Tibial artery (tissue), 4 donors: Measurements from ENCODE around the gene YRDC.
A peak's percentile ranks its signal among the peaks of the same experiment; 100 is the strongest.

Experiments
- DNase-seq, 2 donors: peaks; one replicate each; pipeline ENCODE4 v3.0.0-alpha.2; 2019
- H3K27ac ChIP-seq, 2 donors: fragments of 200-600 bp; sonication (generic) in 1 of 2; 1 replicate in 1 of 2; 2 replicates in 1 of 2; pipeline ENCODE4 v1.5.1; 2018 to 2019; ENCODE audit warnings: mild to moderate bottlenecking in 1 of 2
- H3K27me3 ChIP-seq, 2 donors: fragments of 200-600 bp; sonication (generic) in 1 of 2; one replicate each; pipeline versions ENCODE4 v1.5.1 to v1.6.0; 2016 to 2019
- H3K36me3 ChIP-seq, 3 donors: fragments of 200-600 bp; sonication (generic) in 2 of 3; one replicate each; pipeline ENCODE4 v1.5.1; 2016 to 2019; ENCODE audit warnings: mild to moderate bottlenecking in 2 of 3
- H3K4me1 ChIP-seq, 4 donors: fragments of 200-600 bp; sonication (generic) in 2 of 4; 1 replicate in 3 of 4; 2 replicates in 1 of 4; pipeline ENCODE4 v1.5.1; 2016 to 2019
- H3K4me3 ChIP-seq, 2 donors: fragments of 200-600 bp; sonication (generic) in 1 of 2; 1 replicate in 1 of 2; 2 replicates in 1 of 2; pipeline ENCODE4 v1.5.1; 2018 to 2019; ENCODE audit warnings: mild to moderate bottlenecking in 2 of 2
- H3K9me3 ChIP-seq, 3 donors: fragments of 200-600 bp; sonication (generic) in 1 of 3; one replicate each; pipeline ENCODE4 v1.5.1; 2016 to 2019
- CTCF ChIP-seq, 2 experiments: fragments of 200-600 bp in 1 of 2; fragments of 450-650 bp in 1 of 2; IDR thresholded peaks; one replicate each; pipeline ENCODE4 v1.5.1; 2017 to 2019; ENCODE audit warnings: antibody characterized with exemption in 2 of 2, mild to moderate bottlenecking in 1 of 2, moderate library complexity in 1 of 2
- intact Hi-C: fragments of 100-400 bp; cut with DNase I; formaldehyde crosslinking; loops from one replicate; pipeline ENCODE4 v1.15.0; 2023; ENCODE audit warnings: low total_unique reads

YRDC gene

GRCh38 chr1:37759451-37759850 lies 48.6 kb downstream of the YRDC start:
- intact Hi-C loops = no loop called here
- Histone ChIP-seq H3K9me3 (no peaks in the 10 kb centered on the region), H3K27ac (no peak overlapping the region), H3K36me3 (no peaks in the 10 kb centered on the region), H3K4me3 (no peak overlapping the region), H3K4me1 (no peaks in the 10 kb centered on the region), H3K27me3 (peaks cover 0 to 73% of the 10 kb centered on the region in 2 donors)
- no peak for TF ChIP-seq CTCF (IDR thresholded peaks at IDR 0.05)
- DNase-seq = no peak

- H3K27me3 ChIP-seq = peaks cover 0 to 74% of the 10 kb centered on the region in 2 donors
- DNase-seq = no peak
- peaks cover 0 to 16% (median 5%) of the 10 kb centered on the region in 4 donors for H3K4me1 ChIP-seq
- no peaks in the 10 kb centered on the region for H3K36me3 ChIP-seq
- no peak overlapping the region for H3K4me3 ChIP-seq
- no peaks in the 10 kb centered on the region for H3K9me3 ChIP-seq
- intact Hi-C loops = no loop called here
- H3K27ac ChIP-seq = no peak overlapping the region
- no peak for TF ChIP-seq CTCF (IDR thresholded peaks at IDR 0.05)
Measured at GRCh38 chr1:37755951-37756560, 52.0 kb downstream of the YRDC start.

GRCh38 chr1:37755290-37755689 lies 52.7 kb downstream of the YRDC start:
- no peak for TF ChIP-seq CTCF (IDR thresholded peaks at IDR 0.05)
- H3K36me3 ChIP-seq = no peaks in the 10 kb centered on the region
- peaks cover 0 to 16% (median 5%) of the 10 kb centered on the region in 4 donors for H3K4me1 ChIP-seq
- intact Hi-C loops = no loop called here
- no peak overlapping the region for H3K4me3 ChIP-seq
- no peak overlapping the region for H3K27ac ChIP-seq
- DNase-seq = no peak
- H3K27me3 ChIP-seq = peaks cover 0 to 81% of the 10 kb centered on the region in 2 donors
- H3K9me3 ChIP-seq = no peaks in the 10 kb centered on the region

GRCh38 chr1:37753473-37754321 lies 54.3 kb downstream of the YRDC start:
- no peak for DNase-seq
- no peak for TF ChIP-seq CTCF (IDR thresholded peaks at IDR 0.05)
- H3K27me3 ChIP-seq = peaks cover 0 to 78% of the 10 kb centered on the region in 2 donors
- no peaks in the 10 kb centered on the region for H3K9me3 ChIP-seq
- intact Hi-C loops = no loop called here
- peaks cover 0 to 16% (median 5%) of the 10 kb centered on the region in 4 donors for H3K4me1 ChIP-seq
- H3K27ac ChIP-seq = no peak overlapping the region
- peak overlapping the region in 1 of 2 donors; percentile 36 for H3K4me3 ChIP-seq
- H3K36me3 ChIP-seq = no peaks in the 10 kb centered on the region
